Measurements from ENCODE around the gene SKI.

Gene SKI

DNA sequence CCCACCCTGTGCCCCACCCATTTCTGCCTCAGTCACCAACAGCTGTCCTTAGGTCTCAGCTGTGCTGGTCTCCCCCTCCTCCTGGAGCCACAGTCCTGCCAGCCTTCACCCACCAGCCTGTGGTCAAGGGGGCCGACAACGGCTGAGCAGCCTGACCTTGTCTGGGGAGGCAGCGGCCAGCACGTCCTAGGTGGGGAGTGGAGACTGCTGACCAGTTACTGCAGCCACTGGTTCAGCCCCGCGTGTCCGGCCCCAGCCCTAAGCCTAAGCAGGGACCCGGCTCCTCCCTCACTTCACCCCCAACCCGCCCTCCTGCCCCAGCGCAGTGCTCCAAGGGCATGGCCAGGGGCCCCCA is 84.0 kb downstream of the SKI start:
- Histone ChIP-seq H3K4me3 (ENCODE audit: low read length in 2 of 2) (no peak overlapping the region), H3K4ac (ENCODE audit: low read length) (peak overlapping the region; percentile 53), H3K79me1 (ENCODE audit: low read depth, low read length) (peaks cover 10% of the 10 kb centered on the region), H4K91ac (ENCODE audit: low read depth, low read length, poor library complexity) (peak overlapping the region; percentile 89), H3K4me2 (ENCODE audit: insufficient read depth, low read length, poor library complexity, severe bottlenecking) (no peak overlapping the region), H3K18ac (ENCODE audit: low read length) (peak overlapping the region; percentile 97), H4K8ac (ENCODE audit: low read depth, low read length) (peak overlapping the region; percentile 92), H3K9ac (ENCODE audit: low read depth, low read length, poor library complexity) (peak overlapping the region; percentile 84), H3K27me3 (ENCODE audit: control insufficient read depth in 3 of 3, insufficient read depth in 3 of 3, low read depth in 1 of 3, low read length in 3 of 3) (no peaks in the 10 kb centered on the region), H2BK5ac (ENCODE audit: low read length) (peak overlapping the region; percentile 75), H2AFZ (ENCODE audit: low read length) (no peak overlapping the region), H2BK12ac (ENCODE audit: low read length) (peak overlapping the region; percentile 73), H2BK120ac (ENCODE audit: low read depth, low read length) (peak overlapping the region; percentile 96), H2BK15ac (ENCODE audit: low read length) (peak overlapping the region; percentile 98), H3K4me1 (ENCODE audit: control insufficient read depth in 2 of 2, insufficient read depth in 1 of 2, low read depth in 1 of 2, low read length in 2 of 2) (peaks cover 44 to 51% of the 10 kb centered on the region in 2 donors), H3K9me3 (replicated peaks in 1 of 2; ENCODE audit: control insufficient read depth in 2 of 2, insufficient read depth in 1 of 2, low read depth in 1 of 2, low read length in 2 of 2) (no peaks in the 10 kb centered on the region), H3K23ac (ENCODE audit: low read depth, low read length, poor library complexity) (peak overlapping the region; percentile 80), H2AK5ac (ENCODE audit: low read depth, low read length) (peak overlapping the region; percentile 97), H3K36me3 (replicated peaks in 1 of 2; ENCODE audit: control insufficient read depth in 2 of 2, insufficient read depth in 2 of 2, low read length in 2 of 2) (peaks cover 15 to 22% of the 10 kb centered on the region in 2 donors), H3K27ac (replicated peaks; ENCODE audit: low read length) (peak overlapping the region; percentile 46), H3K14ac (ENCODE audit: low read length) (peak overlapping the region; percentile 71)
- DNase-seq (ENCODE audit: low spot score): no peak
- WGBS, 2 donors (ENCODE audit: extremely low coverage in 2 of 2, insufficient read length in 2 of 2, insufficient replicate concordance in 1 of 2): no CpG with 5 or more reads among the region's 10 CpGs

- peak overlapping the region; percentile 71 for H3K14ac ChIP-seq (ENCODE audit: low read length)
- WGBS, 2 donors (ENCODE audit: extremely low coverage in 2 of 2, insufficient read length in 2 of 2, insufficient replicate concordance in 1 of 2): no CpG with 5 or more reads among the region's 24 CpGs
- peak overlapping the region; percentile 43 for H4K8ac ChIP-seq (ENCODE audit: low read depth, low read length)
- no peaks in the 10 kb centered on the region for H3K9me3 ChIP-seq (replicated peaks in 1 of 2; ENCODE audit: control insufficient read depth in 2 of 2, insufficient read depth in 1 of 2, low read depth in 1 of 2, low read length in 2 of 2)
- no peak overlapping the region for H4K91ac ChIP-seq (ENCODE audit: low read depth, low read length, poor library complexity)
- H3K4ac ChIP-seq (ENCODE audit: low read length): peak overlapping the region; percentile 53
- H3K27ac ChIP-seq (replicated peaks; ENCODE audit: low read length): peak overlapping the region; percentile 46
- peak overlapping the region; percentile 84 for H3K9ac ChIP-seq (ENCODE audit: low read depth, low read length, poor library complexity)
- H2AK5ac ChIP-seq (ENCODE audit: low read depth, low read length): peak overlapping the region; percentile 97
- H2BK120ac ChIP-seq (ENCODE audit: low read depth, low read length): peak overlapping the region; percentile 96
- H3K23ac ChIP-seq (ENCODE audit: low read depth, low read length, poor library complexity): peak overlapping the region; percentile 80
- peaks cover 11 to 17% of the 10 kb centered on the region in 2 donors for H3K36me3 ChIP-seq (replicated peaks in 1 of 2; ENCODE audit: control insufficient read depth in 2 of 2, insufficient read depth in 2 of 2, low read length in 2 of 2)
- H3K27me3 ChIP-seq (ENCODE audit: control insufficient read depth in 3 of 3, insufficient read depth in 3 of 3, low read depth in 1 of 3, low read length in 3 of 3): no peaks in the 10 kb centered on the region
- H2BK5ac ChIP-seq (ENCODE audit: low read length): peak overlapping the region; percentile 75
- DNase-seq (ENCODE audit: low spot score): no peak
- H3K4me2 ChIP-seq (ENCODE audit: insufficient read depth, low read length, poor library complexity, severe bottlenecking): no peak overlapping the region
- H3K18ac ChIP-seq (ENCODE audit: low read length): peak overlapping the region; percentile 97
- peaks cover 49 to 56% of the 10 kb centered on the region in 2 donors for H3K4me1 ChIP-seq (ENCODE audit: control insufficient read depth in 2 of 2, insufficient read depth in 1 of 2, low read depth in 1 of 2, low read length in 2 of 2)
- H2AFZ ChIP-seq (ENCODE audit: low read length): no peak overlapping the region
- H2BK15ac ChIP-seq (ENCODE audit: low read length): peak overlapping the region; percentile 81
- peak overlapping the region; percentile 73 for H2BK12ac ChIP-seq (ENCODE audit: low read length)
- H3K79me1 ChIP-seq (ENCODE audit: low read depth, low read length): peaks cover 10% of the 10 kb centered on the region
- no peak overlapping the region for H3K4me3 ChIP-seq (ENCODE audit: low read length in 2 of 2)
Measured at GRCh38 chr1:2312515-2313301, 84.6 kb downstream of the SKI start.

DNA sequence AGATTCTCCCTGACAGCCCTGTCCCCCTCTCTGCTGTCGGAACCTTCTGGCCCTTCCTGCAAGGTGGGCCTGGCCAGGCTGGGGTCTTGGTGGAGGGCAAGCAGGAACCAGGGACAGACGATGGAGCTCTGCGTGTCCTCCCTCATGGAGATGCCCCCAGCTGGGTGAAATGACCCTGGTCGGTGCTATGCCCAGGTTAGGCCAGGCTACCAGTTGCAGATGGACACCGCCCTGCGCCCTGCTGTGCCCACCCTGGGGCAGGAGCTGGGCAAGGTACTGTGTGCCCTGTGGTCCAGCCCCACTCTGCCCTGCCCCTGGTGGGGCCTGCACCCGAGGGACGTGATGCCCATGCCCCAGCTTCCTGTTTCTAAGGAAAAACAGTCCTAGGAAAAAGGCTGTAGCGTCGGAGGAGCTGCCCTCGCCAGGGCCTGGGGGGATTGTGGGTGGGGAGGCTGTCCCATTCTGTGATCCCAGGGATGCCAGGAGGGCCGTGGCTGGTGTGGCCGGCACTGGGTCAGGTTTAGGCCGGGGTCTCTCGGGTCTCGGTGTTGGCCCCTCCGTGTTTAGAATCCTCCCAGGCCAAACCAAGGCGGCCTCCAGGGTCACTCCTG is 85.6 kb downstream of the SKI start:
- Histone ChIP-seq H3K4me3 (ENCODE audit: low read length in 2 of 2) (peak overlapping the region; percentile 54 to 68), H3K27ac (replicated peaks; ENCODE audit: low read length) (peak overlapping the region; percentile 84), H3K18ac (ENCODE audit: low read length) (peak overlapping the region; percentile 95), H4K91ac (ENCODE audit: low read depth, low read length, poor library complexity) (peak overlapping the region; percentile 1), H2BK5ac (ENCODE audit: low read length) (peak overlapping the region; percentile 96), H2BK12ac (ENCODE audit: low read length) (peak overlapping the region; percentile 93), H3K79me1 (ENCODE audit: low read depth, low read length) (peaks cover 8% of the 10 kb centered on the region), H3K27me3 (ENCODE audit: control insufficient read depth in 3 of 3, insufficient read depth in 3 of 3, low read depth in 1 of 3, low read length in 3 of 3) (no peaks in the 10 kb centered on the region), H2BK120ac (ENCODE audit: low read depth, low read length) (peak overlapping the region; percentile 88), H2AK5ac (ENCODE audit: low read depth, low read length) (peak overlapping the region; percentile 99), H3K23ac (ENCODE audit: low read depth, low read length, poor library complexity) (peak overlapping the region; percentile 80), H3K4me1 (ENCODE audit: control insufficient read depth in 2 of 2, insufficient read depth in 1 of 2, low read depth in 1 of 2, low read length in 2 of 2) (peaks cover 50 to 65% of the 10 kb centered on the region in 2 donors), H3K9ac (ENCODE audit: low read depth, low read length, poor library complexity) (peak overlapping the region; percentile 85), H2BK15ac (ENCODE audit: low read length) (peak overlapping the region; percentile 34), H4K8ac (ENCODE audit: low read depth, low read length) (no peak overlapping the region), H3K14ac (ENCODE audit: low read length) (no peak overlapping the region), H3K36me3 (replicated peaks in 1 of 2; ENCODE audit: control insufficient read depth in 2 of 2, insufficient read depth in 2 of 2, low read length in 2 of 2) (peaks cover 2 to 6% of the 10 kb centered on the region in 2 donors), H2AFZ (ENCODE audit: low read length) (peak overlapping the region; percentile 68), H3K4me2 (ENCODE audit: insufficient read depth, low read length, poor library complexity, severe bottlenecking) (peak overlapping the region; percentile 66), H3K4ac (ENCODE audit: low read length) (peak overlapping the region; percentile 46), H3K9me3 (replicated peaks in 1 of 2; ENCODE audit: control insufficient read depth in 2 of 2, insufficient read depth in 1 of 2, low read depth in 1 of 2, low read length in 2 of 2) (no peaks in the 10 kb centered on the region)
- WGBS, 2 donors (ENCODE audit: extremely low coverage in 2 of 2, insufficient read length in 2 of 2, insufficient replicate concordance in 1 of 2): no CpG with 5 or more reads among the region's 18 CpGs
- no peak for DNase-seq (ENCODE audit: low spot score)

GRCh38 chr1:2314273-2314802 is 86.2 kb downstream of the SKI start:
- Histone ChIP-seq H3K27me3 (ENCODE audit: control insufficient read depth in 3 of 3, insufficient read depth in 3 of 3, low read depth in 1 of 3, low read length in 3 of 3) (no peaks in the 10 kb centered on the region), H3K79me1 (ENCODE audit: low read depth, low read length) (peaks cover 7% of the 10 kb centered on the region), H2BK12ac (ENCODE audit: low read length) (peak overlapping the region; percentile 93), H3K23ac (ENCODE audit: low read depth, low read length, poor library complexity) (no peak overlapping the region), H2AFZ (ENCODE audit: low read length) (peak overlapping the region; percentile 68), H3K4me1 (ENCODE audit: control insufficient read depth in 2 of 2, insufficient read depth in 1 of 2, low read depth in 1 of 2, low read length in 2 of 2) (peaks cover 50 to 70% of the 10 kb centered on the region in 2 donors), H2BK120ac (ENCODE audit: low read depth, low read length) (peak overlapping the region; percentile 88), H4K8ac (ENCODE audit: low read depth, low read length) (no peak overlapping the region), H3K4ac (ENCODE audit: low read length) (peak overlapping the region; percentile 46), H3K36me3 (replicated peaks in 1 of 2; ENCODE audit: control insufficient read depth in 2 of 2, insufficient read depth in 2 of 2, low read length in 2 of 2) (peaks cover 0 to under 1% of the 10 kb centered on the region in 2 donors), H3K9me3 (replicated peaks in 1 of 2; ENCODE audit: control insufficient read depth in 2 of 2, insufficient read depth in 1 of 2, low read depth in 1 of 2, low read length in 2 of 2) (no peaks in the 10 kb centered on the region), H2AK5ac (ENCODE audit: low read depth, low read length) (peak overlapping the region; percentile 99), H3K4me2 (ENCODE audit: insufficient read depth, low read length, poor library complexity, severe bottlenecking) (peak overlapping the region; percentile 66), H3K14ac (ENCODE audit: low read length) (no peak overlapping the region), H2BK5ac (ENCODE audit: low read length) (peak overlapping the region; percentile 96), H3K9ac (ENCODE audit: low read depth, low read length, poor library complexity) (peak overlapping the region; percentile 85), H4K91ac (ENCODE audit: low read depth, low read length, poor library complexity) (peak overlapping the region; percentile 1), H3K27ac (replicated peaks; ENCODE audit: low read length) (peak overlapping the region; percentile 84), H2BK15ac (ENCODE audit: low read length) (peak overlapping the region; percentile 34), H3K18ac (ENCODE audit: low read length) (peak overlapping the region; percentile 95), H3K4me3 (ENCODE audit: low read length in 2 of 2) (peak overlapping the region; percentile 54 to 68)
- DNase-seq (ENCODE audit: low spot score): peak; percentile 73
- WGBS, 2 donors (ENCODE audit: extremely low coverage in 2 of 2, insufficient read length in 2 of 2, insufficient replicate concordance in 1 of 2): no CpG with 5 or more reads among the region's 54 CpGs

Measured in neuronal stem cell (in vitro differentiated cells).